Mesenchymal stem cell (in vitro differentiated cells and primary cell): Measurements from ENCODE around the gene GPR45.

Experiments used
- DNase-seq: peaks from one replicate; pipeline ENCODE4 v3.0.0-alpha.2; 2013
- H2AFZ ChIP-seq: one replicate; pipeline ENCODE4 v1.6.1; 2013; ENCODE audit warnings: low read depth, mild to moderate bottlenecking, control low read depth, inconsistent platforms, low read length, moderate library complexity
- H2AK5ac ChIP-seq: 2 replicates; pipeline ENCODE4 v1.6.1; 2013; ENCODE audit warnings: low read length, moderate library complexity, mild to moderate bottlenecking, inconsistent platforms; ENCODE audit not compliant: severe bottlenecking
- H2BK120ac ChIP-seq: one replicate; pipeline ENCODE4 v1.6.1; 2013; ENCODE audit warnings: low read depth, mild to moderate bottlenecking, inconsistent platforms, low read length, moderate library complexity
- H2BK12ac ChIP-seq, 2 experiments: one replicate each; pipeline ENCODE4 v1.6.1; 2013; ENCODE audit warnings: inconsistent platforms in 2 of 2, low read length in 2 of 2, mild to moderate bottlenecking in 2 of 2, moderate library complexity in 2 of 2, control low read depth in 1 of 2
- H2BK15ac ChIP-seq: one replicate; pipeline ENCODE4 v1.6.1; 2013; ENCODE audit warnings: mild to moderate bottlenecking, low read depth, inconsistent platforms; ENCODE audit not compliant: poor library complexity, severe bottlenecking
- H2BK5ac ChIP-seq: 2 replicates; pipeline ENCODE4 v1.6.1; 2013; ENCODE audit warnings: low read depth, mild to moderate bottlenecking, low read length, control low read depth, inconsistent platforms; ENCODE audit not compliant: poor library complexity, severe bottlenecking
- H3K14ac ChIP-seq, 2 experiments: one replicate each; pipeline ENCODE4 v1.6.1; 2013; ENCODE audit warnings: inconsistent platforms in 2 of 2, low read length in 2 of 2, control low read depth in 1 of 2, mild to moderate bottlenecking in 1 of 2, moderate library complexity in 1 of 2
- H3K18ac ChIP-seq, 2 experiments: one replicate each; pipeline ENCODE4 v1.6.1; 2013; ENCODE audit warnings: inconsistent platforms in 2 of 2, low read length in 2 of 2, control low read depth in 1 of 2, low read depth in 1 of 2, mild to moderate bottlenecking in 1 of 2
- H3K23ac ChIP-seq, 2 experiments: one replicate each; pipeline ENCODE4 v1.6.1; 2013; ENCODE audit warnings: inconsistent platforms in 2 of 2, low read length in 2 of 2, mild to moderate bottlenecking in 2 of 2, moderate library complexity in 2 of 2, control low read depth in 1 of 2
- H3K27ac ChIP-seq: 2 replicates; pipeline ENCODE4 v1.5.1; 2013; ENCODE audit warnings: mild to moderate bottlenecking, moderate library complexity, low read length, control low read depth, inconsistent platforms; ENCODE audit not compliant: poor library complexity, severe bottlenecking
- H3K27me3 ChIP-seq, 2 experiments: 2 replicates each; pipeline versions ENCODE4 v1.6.1 to v1.7.0; 2013; ENCODE audit warnings: low read length in 2 of 2, mild to moderate bottlenecking in 2 of 2, moderate library complexity in 2 of 2, control low read depth in 1 of 2, inconsistent platforms in 1 of 2; ENCODE audit not compliant: control insufficient read depth in 1 of 2, insufficient read depth in 1 of 2
- H3K36me3 ChIP-seq, 2 experiments: 2 replicates each; pipeline versions ENCODE4 v1.6.1 to v1.7.0; 2013; ENCODE audit warnings: low read length in 2 of 2, control low read depth in 1 of 2, inconsistent platforms in 1 of 2, low read depth in 1 of 2, mild to moderate bottlenecking in 1 of 2; ENCODE audit not compliant: insufficient read depth in 2 of 2, control insufficient read depth in 1 of 2
- H3K4ac ChIP-seq, 2 experiments: one replicate each; pipeline ENCODE4 v1.6.1; 2013; ENCODE audit warnings: inconsistent platforms in 2 of 2, low read length in 2 of 2, mild to moderate bottlenecking in 2 of 2, moderate library complexity in 2 of 2, control low read depth in 1 of 2, low read depth in 1 of 2
- H3K4me1 ChIP-seq: 2 replicates; pipeline ENCODE4 v1.6.1; 2013; ENCODE audit warnings: low read depth, low read length, control low read depth; ENCODE audit not compliant: control insufficient read depth, insufficient read depth
- H3K4me2 ChIP-seq: 2 replicates; pipeline ENCODE4 v1.6.1; 2013; ENCODE audit warnings: low read length, mild to moderate bottlenecking, inconsistent platforms; ENCODE audit not compliant: poor library complexity, severe bottlenecking
- H3K4me3 ChIP-seq, 2 experiments: 2 replicates each; pipeline versions ENCODE4 v1.5.1 to v1.7.0; 2013; ENCODE audit warnings: low read length in 2 of 2, mild to moderate bottlenecking in 2 of 2, control low read depth in 1 of 2, low read depth in 1 of 2; ENCODE audit not compliant: insufficient read depth in 1 of 2
- H3K79me1 ChIP-seq: replicated peaks from 2 replicates; pipeline ENCODE4 v1.6.1; 2013; ENCODE audit warnings: mild to moderate bottlenecking, control low read depth, low read length, inconsistent platforms; ENCODE audit not compliant: poor library complexity, severe bottlenecking
- H3K9ac ChIP-seq: 2 replicates; pipeline ENCODE4 v1.7.0; 2013; ENCODE audit warnings: mild to moderate bottlenecking, low read length, moderate library complexity
- H3K9me3 ChIP-seq: 2 replicates; pipeline ENCODE4 v1.7.0; 2013; ENCODE audit warnings: mild to moderate bottlenecking, low read length; ENCODE audit not compliant: control insufficient read depth
- H4K8ac ChIP-seq: one replicate; pipeline ENCODE4 v1.6.1; 2013; ENCODE audit warnings: inconsistent platforms, mild to moderate bottlenecking, low read length, moderate library complexity
- H4K91ac ChIP-seq: one replicate; pipeline ENCODE4 v1.6.1; 2013; ENCODE audit warnings: mild to moderate bottlenecking, low read length, inconsistent platforms
- WGBS: methylation state at CpG from one replicate; pipeline ENCODE4 v1.1.7; 2013; ENCODE audit warnings: mixed read lengths; 5-methylcytosine and 5-hydroxymethylcytosine counted together

Gene GPR45

DNA sequence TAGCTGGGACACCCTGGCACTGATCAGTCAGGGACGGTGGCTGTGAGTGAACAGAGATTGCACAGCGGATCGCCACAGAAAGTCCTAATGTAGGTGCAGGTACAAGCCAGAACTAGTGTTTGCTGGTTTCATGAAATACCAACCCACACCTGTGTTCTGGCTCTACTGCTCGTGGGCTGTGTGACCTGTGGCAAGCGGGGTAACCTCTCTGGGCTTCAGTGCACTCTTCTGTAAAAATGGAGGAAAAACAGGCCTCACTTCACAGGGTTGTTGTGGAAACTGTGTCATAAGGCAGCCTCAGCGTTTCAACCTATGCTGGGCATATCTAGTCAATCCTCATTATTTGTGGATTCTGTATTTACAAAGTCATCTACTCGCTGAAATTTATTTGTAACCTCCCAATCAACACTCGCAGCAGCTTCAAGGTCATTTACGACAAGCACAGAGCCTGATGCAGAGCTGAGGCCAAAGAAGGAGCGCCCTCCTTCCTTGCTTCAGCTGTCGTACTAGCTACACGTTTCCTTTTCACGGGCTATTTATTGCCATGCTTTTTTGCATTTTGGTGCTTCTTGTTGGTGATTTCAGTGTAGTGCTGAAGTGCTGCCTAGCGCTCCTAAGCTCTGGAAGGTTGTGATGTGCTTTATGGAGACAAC lies 30.0 kb downstream of the GPR45 start:
- Histone ChIP-seq H3K14ac (no peak overlapping the region), H2BK12ac (no peak overlapping the region), H3K9me3 (no peaks in the 10 kb centered on the region), H2BK120ac (no peak overlapping the region), H3K79me1 (peaks cover 50% of the 10 kb centered on the region), H3K36me3 (peaks cover 66 to 88% of the 10 kb centered on the region in 2 experiments), H3K4me2 (no peak overlapping the region), H3K4me3 (no peak overlapping the region), H3K23ac (no peak overlapping the region), H2BK15ac (no peak overlapping the region), H3K18ac (no peak overlapping the region), H2AK5ac (no peak overlapping the region), H3K27ac (no peak overlapping the region), H4K91ac (no peak overlapping the region), H3K27me3 (no peaks in the 10 kb centered on the region), H3K4me1 (no peaks in the 10 kb centered on the region), H3K4ac (no peak overlapping the region), H2BK5ac (no peak overlapping the region), H2AFZ (no peak overlapping the region), H4K8ac (no peak overlapping the region), H3K9ac (no peak overlapping the region)
- 98% methylated on average over 13 of the region's 14 CpGs for WGBS
- no peak for DNase-seq

DNA sequence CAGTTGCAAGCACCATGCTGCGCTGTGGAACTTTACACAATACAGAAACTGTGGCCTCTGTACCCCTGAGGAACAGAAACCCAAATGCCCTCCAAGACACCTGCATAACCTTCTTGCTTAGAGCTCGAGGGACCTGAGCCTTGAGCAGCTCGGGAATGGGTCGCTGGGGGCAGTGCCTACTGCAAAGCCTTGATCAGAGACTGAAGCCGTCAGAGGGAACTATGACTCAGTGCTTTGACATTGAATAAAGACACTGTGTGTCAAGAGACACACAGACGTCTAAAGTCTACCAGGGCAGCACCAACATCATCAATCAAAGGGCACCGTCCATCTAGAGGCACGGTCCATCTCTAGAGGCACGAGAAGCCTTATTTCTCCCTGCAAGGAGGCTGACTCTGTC lies 30.6 kb downstream of the GPR45 start:
- H2BK15ac ChIP-seq = no peak overlapping the region
- H3K23ac ChIP-seq = no peak overlapping the region
- no peak overlapping the region for H2AFZ ChIP-seq
- H2BK5ac ChIP-seq = no peak overlapping the region
- H2BK12ac ChIP-seq = no peak overlapping the region
- H3K27me3 ChIP-seq = no peaks in the 10 kb centered on the region
- no peak overlapping the region for H3K4me3 ChIP-seq
- no peaks in the 10 kb centered on the region for H3K4me1 ChIP-seq
- H3K79me1 ChIP-seq = peaks cover 51% of the 10 kb centered on the region
- H3K27ac ChIP-seq = no peak overlapping the region
- no peak overlapping the region for H4K91ac ChIP-seq
- no peak overlapping the region for H3K14ac ChIP-seq
- no peaks in the 10 kb centered on the region for H3K9me3 ChIP-seq
- no peak overlapping the region for H3K4ac ChIP-seq
- no peak overlapping the region for H3K18ac ChIP-seq
- DNase-seq = no peak
- H3K9ac ChIP-seq = no peak overlapping the region
- peaks cover 64 to 88% of the 10 kb centered on the region in 2 experiments for H3K36me3 ChIP-seq
- no peak overlapping the region for H2AK5ac ChIP-seq
- no peak overlapping the region for H2BK120ac ChIP-seq
- no peak overlapping the region for H4K8ac ChIP-seq
- 85% methylated on average over 9 of the region's 9 CpGs for WGBS
- H3K4me2 ChIP-seq = no peak overlapping the region

GRCh38 chr2:105274046-105274445 lies 32.5 kb downstream of the GPR45 start:
- H3K27me3 ChIP-seq = no peaks in the 10 kb centered on the region
- no peak overlapping the region for H2BK120ac ChIP-seq
- H3K14ac ChIP-seq = no peak overlapping the region
- no peak overlapping the region for H2AK5ac ChIP-seq
- no peak overlapping the region for H4K91ac ChIP-seq
- H2BK12ac ChIP-seq = no peak overlapping the region
- H2AFZ ChIP-seq = no peak overlapping the region
- H3K36me3 ChIP-seq = peaks cover 66 to 87% of the 10 kb centered on the region in 2 experiments
- H3K4ac ChIP-seq = no peak overlapping the region
- H3K4me1 ChIP-seq = peaks cover 5% of the 10 kb centered on the region
- no peak overlapping the region for H3K9ac ChIP-seq
- H3K18ac ChIP-seq = no peak overlapping the region
- H3K79me1 ChIP-seq = peaks cover 54% of the 10 kb centered on the region
- no peak overlapping the region for H4K8ac ChIP-seq
- DNase-seq = no peak
- 80% methylated on average over 1 of the region's 4 CpGs for WGBS
- no peak overlapping the region for H3K23ac ChIP-seq
- no peak overlapping the region for H3K27ac ChIP-seq
- H2BK5ac ChIP-seq = no peak overlapping the region
- no peak overlapping the region for H3K4me3 ChIP-seq
- no peak overlapping the region for H3K4me2 ChIP-seq
- H3K9me3 ChIP-seq = no peaks in the 10 kb centered on the region
- H2BK15ac ChIP-seq = no peak overlapping the region

DNA sequence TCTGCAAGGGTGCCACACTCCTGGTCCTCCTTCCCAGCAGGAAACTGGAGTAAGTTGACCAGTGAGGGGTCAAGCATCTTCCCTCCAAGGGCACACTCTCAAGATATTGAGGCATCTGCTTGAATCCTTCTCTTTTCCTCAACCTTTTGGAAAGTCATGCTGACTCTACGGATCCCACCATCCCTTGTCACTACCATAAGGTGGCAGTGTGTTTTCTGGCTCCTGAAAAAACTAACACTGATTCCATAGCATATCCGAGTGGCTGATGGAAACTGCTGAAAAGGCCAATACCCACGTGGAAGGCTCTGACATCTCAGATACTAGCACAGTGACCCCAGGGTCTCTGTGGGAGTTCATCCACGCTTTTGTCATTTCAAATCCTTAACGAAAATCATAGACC lies 37.1 kb downstream of the GPR45 start:
- no peaks in the 10 kb centered on the region for H3K9me3 ChIP-seq
- no peaks in the 10 kb centered on the region for H3K27me3 ChIP-seq
- H3K23ac ChIP-seq = no peak overlapping the region
- H4K91ac ChIP-seq = no peak overlapping the region
- no peak overlapping the region for H3K4me2 ChIP-seq
- H2BK120ac ChIP-seq = no peak overlapping the region
- WGBS = 75% methylated on average over 4 of the region's 5 CpGs
- H2BK15ac ChIP-seq = no peak overlapping the region
- H2BK5ac ChIP-seq = no peak overlapping the region
- H2AK5ac ChIP-seq = peak overlapping the region; percentile 76
- peak overlapping the region; percentile 67 for H3K27ac ChIP-seq
- H3K14ac ChIP-seq = no peak overlapping the region
- H3K79me1 ChIP-seq = peaks cover 51% of the 10 kb centered on the region
- no peak overlapping the region for H3K4ac ChIP-seq
- H3K4me1 ChIP-seq = peaks cover 9% of the 10 kb centered on the region
- no peak overlapping the region for H2BK12ac ChIP-seq
- H3K4me3 ChIP-seq = no peak overlapping the region
- H3K18ac ChIP-seq = no peak overlapping the region
- H4K8ac ChIP-seq = no peak overlapping the region
- peaks cover 66 to 86% of the 10 kb centered on the region in 2 experiments for H3K36me3 ChIP-seq
- no peak overlapping the region for H3K9ac ChIP-seq
- DNase-seq = no peak
- no peak overlapping the region for H2AFZ ChIP-seq
